Stimulated activated CD4-positive, alpha-beta T cell treated with anti-CD3 and anti-CD28 coated beads, Interleukin-12 subunit alpha, Interleukin-12 subunit beta, amount 100 ng/mL, for 24 hours (primary cell): ENCODE measurements around the gene CUL3.

Source experiments
- DNase-seq, 2 experiments: peaks; one replicate each; pipeline ENCODE4 v3.0.0-alpha.2; 2020; ENCODE audit warnings: low read depth in 2 of 2

CUL3 gene

GRCh38 chr2:224580248-224580647, 4.9 kb downstream of the CUL3 start:
- no peak for DNase-seq

GRCh38 chr2:224579411-224579810, 5.8 kb downstream of the CUL3 start:
- no peak for DNase-seq

- DNase-seq, result no peak
These were observed 7.6 kb downstream of the CUL3 start for GRCh38 chr2:224577541-224577940.

GRCh38 chr2:224576088-224576715, 9.0 kb downstream of the CUL3 start:
- DNase-seq, result no peak

- no peak for DNase-seq
These were observed 10.6 kb downstream of the CUL3 start for GRCh38 chr2:224574423-224575084.

GRCh38 chr2:224573724-224574123, 11.4 kb downstream of the CUL3 start:
- no peak for DNase-seq

GRCh38 chr2:224572338-224572737, 12.8 kb downstream of the CUL3 start:
- DNase-seq, result no peak

GRCh38 chr2:224570328-224570993, 14.7 kb downstream of the CUL3 start:
- no peak for DNase-seq

- no peak for DNase-seq
These were observed 15.5 kb downstream of the CUL3 start for GRCh38 chr2:224569654-224570053.

- no peak for DNase-seq
These were observed 19.6 kb downstream of the CUL3 start for GRCh38 chr2:224565452-224566035.

- no peak for DNase-seq
These were observed 21.6 kb downstream of the CUL3 start for GRCh38 chr2:224563537-224563936.

- DNase-seq, result no peak
These were observed 22.3 kb downstream of the CUL3 start for GRCh38 chr2:224562831-224563230.

GRCh38 chr2:224561234-224562005, 23.7 kb downstream of the CUL3 start:
- no peak for DNase-seq

- no peak for DNase-seq
These were observed 24.6 kb downstream of the CUL3 start for GRCh38 chr2:224560549-224560948.

GRCh38 chr2:224557610-224558009, 27.6 kb downstream of the CUL3 start:
- no peak for DNase-seq

- DNase-seq, result no peak
These were observed 28.8 kb downstream of the CUL3 start for GRCh38 chr2:224556381-224556780.

GRCh38 chr2:224555823-224556366, 29.3 kb downstream of the CUL3 start:
- DNase-seq, result no peak

- no peak for DNase-seq
These were observed 32.4 kb downstream of the CUL3 start for GRCh38 chr2:224552771-224553170.

- DNase-seq, result no peak
These were observed 33.5 kb downstream of the CUL3 start for GRCh38 chr2:224551693-224552092.

GRCh38 chr2:224546926-224547325, 38.2 kb downstream of the CUL3 start:
- no peak for DNase-seq

GRCh38 chr2:224545884-224546644, 39.1 kb downstream of the CUL3 start:
- no peak for DNase-seq
